Right cardiac atrium (tissue), 5 donors: ENCODE measurements around the gene OXCT2. TPM values are rescaled to one million over a fixed set of nuclear protein-coding genes. Genes with fewer than 3 reads are reported as not detected.

Experiments used
- ATAC-seq, 2 donors: fragments of 200-7000 bp; cut with Tn5 transposase; one replicate each; pipeline versions ENCODE4 v1.8.0 to v1.9.1; 2020; ENCODE audit warnings: moderate library complexity in 2 of 2, mild to moderate bottlenecking in 1 of 2
- DNase-seq, 3 donors: peaks; one replicate each; pipeline ENCODE4 v3.0.0-alpha.2; 2020
- H3K27ac ChIP-seq: one replicate; pipeline ENCODE4 v1.5.1; 2013; ENCODE audit warnings: mild to moderate bottlenecking, low read length, control low read depth, moderate library complexity
- H3K27me3 ChIP-seq: one replicate; pipeline ENCODE4 v1.6.1; 2013; ENCODE audit not compliant: control insufficient read depth, insufficient read depth
- H3K4me1 ChIP-seq: one replicate; pipeline ENCODE4 v1.6.1; 2013; ENCODE audit warnings: low read length; ENCODE audit not compliant: control insufficient read depth, insufficient read depth
- H3K4me3 ChIP-seq: one replicate; pipeline ENCODE4 v1.5.1; 2013; ENCODE audit warnings: low read length, control low read depth
- H3K9me3 ChIP-seq: one replicate; pipeline ENCODE4 v1.6.1; 2013; ENCODE audit warnings: low read length; ENCODE audit not compliant: control insufficient read depth
- WGBS: extraction: QIAGEN DNeasy Blood & Tissue Kit; methylation state at CpG from one replicate; pipeline ENCODE4 v1.1.7; 2013; 5-methylcytosine and 5-hydroxymethylcytosine counted together
- intact Hi-C, 4 donors: fragments of 100-400 bp; cut with DNase I; formaldehyde crosslinking; loops; one replicate each; pipeline versions ENCODE4 v1.11.0 to v1.14.0; 2022 to 2023
- polyA plus RNA-seq: library from polyadenylated mRNA; stranded (reverse); fragments of 200-250 nt; gene quantifications from one replicate; pipeline ENCODE4 v1.2.3, GENCODE V29; 2013
- total RNA-seq, 4 donors: library from RNA; stranded (reverse); fragmentation: NEBNext Ultra II Directional; extraction: Animal tissue kit (Norgen Biotek cat#: 25700); gene quantifications; one replicate each; pipeline ENCODE4 v1.2.1, GENCODE V29; 2021
- donor health status: healthy with polysubstance abuse.
- donor health status: DM: no; HTN: yes; CAD: no.
- donor health status: DM: no; HTN: no; CAD: no.
- donor health status: DM: no; HTN: yes; CAD: no; lungs with severe emphysema.
- donor health status: DM: yes; HTN: yes; CAD: no.

Gene OXCT2
- total and polyA plus RNA-seq, 5 donors = 4.3 to 21.2 (median 8.1) TPM

DNA sequence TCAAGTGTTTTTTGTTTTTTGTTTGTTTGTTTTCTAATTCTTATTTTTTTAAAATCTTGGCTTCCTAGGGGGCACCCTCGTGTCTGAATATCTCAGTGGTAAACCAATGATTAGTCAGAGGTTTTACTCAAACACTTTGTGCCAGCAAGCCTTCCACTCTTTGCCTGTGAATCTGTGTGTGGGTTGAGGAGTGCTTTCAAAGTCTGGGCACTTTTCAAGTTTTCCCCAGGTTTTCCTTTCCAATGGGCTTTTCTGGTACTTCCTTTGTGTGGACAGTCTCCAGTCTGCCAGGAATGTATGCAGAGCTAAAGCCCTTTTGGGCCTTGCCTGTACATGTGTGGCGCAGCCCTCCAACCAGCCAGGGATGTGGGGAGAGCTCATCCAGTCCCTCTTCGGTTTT lies 42.1 kb downstream of the OXCT2 start:
- DNase-seq (no peak), ATAC-seq (no peak)
- no peaks in the 10 kb centered on the region for H3K4me1 ChIP-seq
- H3K27ac ChIP-seq = no peak overlapping the region
- WGBS = 59% methylated on average over 3 of the region's 3 CpGs
- H3K9me3 ChIP-seq = no peaks in the 10 kb centered on the region
- H3K4me3 ChIP-seq = no peak overlapping the region
- no peaks in the 10 kb centered on the region for H3K27me3 ChIP-seq
- intact Hi-C loops = no loop called here

DNA sequence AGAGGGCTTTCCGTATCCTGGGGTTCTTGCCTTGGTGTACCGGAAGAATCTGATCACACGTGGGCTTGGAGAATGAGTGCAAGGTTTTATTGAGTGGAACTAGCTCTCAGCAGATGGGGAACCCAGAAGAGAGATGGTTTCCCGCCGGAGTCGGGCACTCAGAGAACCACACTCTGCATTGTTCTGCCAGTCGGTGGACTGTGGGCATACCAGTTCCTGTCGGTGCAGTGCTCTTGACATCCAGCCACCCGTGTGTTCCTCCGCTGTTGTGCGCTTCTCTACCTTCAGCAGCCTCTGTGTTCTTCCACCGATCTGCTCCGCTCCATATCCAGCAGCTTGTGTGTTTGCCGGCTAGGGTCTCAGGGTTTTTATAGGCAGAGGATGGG lies 43.2 kb downstream of the OXCT2 start:
- no peaks in the 10 kb centered on the region for H3K9me3 ChIP-seq
- H3K27ac ChIP-seq = no peak overlapping the region
- 59% methylated on average over 14 of the region's 14 CpGs for WGBS
- no peaks in the 10 kb centered on the region for H3K4me1 ChIP-seq
- no peak for ATAC-seq
- H3K27me3 ChIP-seq = no peaks in the 10 kb centered on the region
- intact Hi-C loops = no loop called here
- no peak for DNase-seq
- H3K4me3 ChIP-seq = no peak overlapping the region

DNA sequence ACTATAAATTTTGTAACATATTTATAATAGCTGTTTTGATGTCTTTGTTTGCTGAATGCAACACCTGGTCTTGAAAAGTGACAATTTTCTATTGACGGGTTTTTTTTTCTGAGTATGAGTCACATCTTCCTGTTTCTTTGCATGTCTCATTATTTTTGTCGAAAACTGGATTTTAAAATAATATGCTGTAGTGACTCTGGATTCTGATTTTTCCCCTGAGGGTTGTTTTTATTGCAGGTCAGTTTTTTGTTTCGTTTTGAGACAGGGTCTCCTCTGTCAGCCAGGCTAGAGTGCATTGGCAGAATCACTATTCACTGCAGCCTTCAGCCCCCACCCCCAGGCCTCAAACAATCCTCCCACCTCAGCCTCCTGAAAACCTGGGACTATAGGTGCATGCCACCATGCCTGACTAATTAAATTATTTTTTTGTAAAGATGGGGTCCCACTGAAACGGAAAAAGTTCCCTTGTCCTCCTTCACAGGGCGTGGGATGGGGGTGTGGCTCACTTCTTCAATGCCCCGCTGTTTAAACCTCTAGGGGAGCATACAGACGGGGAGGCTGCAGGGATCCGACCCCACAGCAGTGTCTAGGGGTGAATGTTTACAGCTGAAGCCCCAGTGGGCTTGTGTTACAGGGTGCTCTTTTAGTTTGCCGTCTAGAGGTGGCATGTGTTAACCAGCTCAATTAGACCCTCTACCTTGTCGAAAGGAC lies 43.8 kb downstream of the OXCT2 start:
- Histone ChIP-seq H3K27me3 (no peaks in the 10 kb centered on the region), H3K9me3 (no peaks in the 10 kb centered on the region), H3K4me3 (no peak overlapping the region), H3K27ac (no peak overlapping the region), H3K4me1 (no peaks in the 10 kb centered on the region)
- WGBS = 42% methylated on average over 10 of the region's 10 CpGs
- DNase-seq = no peak
- intact Hi-C loops = no loop called here
- ATAC-seq = no peak

DNA sequence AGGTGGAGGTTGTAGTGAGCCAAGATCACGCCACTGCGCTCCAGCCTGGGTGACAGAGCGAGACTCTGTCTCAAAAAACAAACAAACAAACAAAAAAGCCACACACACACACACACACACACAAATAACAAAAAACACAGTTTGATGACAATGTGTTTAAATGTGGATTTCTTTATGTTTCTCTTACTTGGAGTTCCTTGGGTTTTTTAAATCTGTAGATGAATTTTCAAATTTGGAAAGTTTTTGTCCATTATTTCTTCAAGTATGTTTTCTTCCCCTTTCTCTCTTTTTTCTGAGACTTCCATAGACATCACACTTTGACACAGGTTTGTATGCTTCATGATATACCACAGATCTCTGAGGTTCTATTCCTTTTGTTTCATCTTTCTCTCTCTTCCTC lies 44.5 kb downstream of the OXCT2 start:
- DNase-seq = no peak
- WGBS = 85% methylated on average over 3 of the region's 3 CpGs
- H3K27me3 ChIP-seq = no peaks in the 10 kb centered on the region
- no peak overlapping the region for H3K27ac ChIP-seq
- H3K9me3 ChIP-seq = no peaks in the 10 kb centered on the region
- no peak overlapping the region for H3K4me3 ChIP-seq
- intact Hi-C loops = no loop called here
- ATAC-seq = no peak
- H3K4me1 ChIP-seq = no peaks in the 10 kb centered on the region

DNA sequence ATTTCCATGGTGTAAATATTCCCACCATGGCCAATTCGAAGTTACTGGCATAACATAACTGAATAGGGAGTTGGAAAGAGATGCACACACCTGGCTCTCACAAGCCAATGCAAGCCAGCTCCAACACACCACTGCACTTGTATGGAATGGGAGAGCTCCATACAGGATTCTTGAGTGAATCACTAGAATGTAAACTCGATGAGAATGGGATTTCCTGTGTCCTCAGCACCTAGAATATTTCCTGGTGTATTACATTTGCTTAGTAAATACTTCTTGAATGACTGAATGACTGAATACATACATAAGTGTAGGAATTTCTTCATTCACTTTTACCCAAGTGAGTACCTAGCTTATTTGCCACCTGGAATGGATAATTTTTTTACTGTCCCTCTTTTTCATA lies 48.7 kb downstream of the OXCT2 start:
- DNase-seq (no peak), ATAC-seq (no peak)
- intact Hi-C loops = loop anchor here in 2 of 4 donors (5.0 kb wide), 1 partner anchor 115 kb away; no protein-coding TSS in a partner anchor
- no peaks in the 10 kb centered on the region for H3K4me1 ChIP-seq
- WGBS = 15% methylated on average over 2 of the region's 2 CpGs
- H3K27ac ChIP-seq = no peak overlapping the region
- no peaks in the 10 kb centered on the region for H3K9me3 ChIP-seq
- H3K4me3 ChIP-seq = no peak overlapping the region
- no peaks in the 10 kb centered on the region for H3K27me3 ChIP-seq

DNA sequence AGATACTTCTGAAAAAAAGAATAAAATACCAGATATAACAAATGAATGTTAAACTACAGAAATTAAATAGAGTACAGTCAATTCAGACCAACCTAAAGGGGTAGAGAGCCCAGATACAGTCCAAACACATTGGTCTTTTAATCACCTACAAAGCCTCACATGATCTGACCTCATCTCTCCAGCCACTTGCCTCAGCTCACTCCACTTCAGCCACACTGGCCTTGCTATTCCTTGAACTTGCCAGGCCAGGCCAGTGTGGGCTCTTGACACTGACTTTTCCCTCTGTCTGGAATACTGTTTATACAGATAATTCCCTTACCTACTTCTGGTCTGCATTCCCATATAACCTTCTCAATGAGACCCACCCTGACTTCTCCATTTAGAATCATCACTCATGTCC lies 49.5 kb downstream of the OXCT2 start:
- no peak for ATAC-seq
- DNase-seq = no peak
- no peaks in the 10 kb centered on the region for H3K9me3 ChIP-seq
- H3K27me3 ChIP-seq = no peaks in the 10 kb centered on the region
- H3K4me3 ChIP-seq = no peak overlapping the region
- H3K27ac ChIP-seq = no peak overlapping the region
- intact Hi-C loops = loop anchor here in 2 of 4 donors (5.0 kb wide), 1 partner anchor 114 kb away; no protein-coding TSS in a partner anchor
- no peaks in the 10 kb centered on the region for H3K4me1 ChIP-seq

DNA sequence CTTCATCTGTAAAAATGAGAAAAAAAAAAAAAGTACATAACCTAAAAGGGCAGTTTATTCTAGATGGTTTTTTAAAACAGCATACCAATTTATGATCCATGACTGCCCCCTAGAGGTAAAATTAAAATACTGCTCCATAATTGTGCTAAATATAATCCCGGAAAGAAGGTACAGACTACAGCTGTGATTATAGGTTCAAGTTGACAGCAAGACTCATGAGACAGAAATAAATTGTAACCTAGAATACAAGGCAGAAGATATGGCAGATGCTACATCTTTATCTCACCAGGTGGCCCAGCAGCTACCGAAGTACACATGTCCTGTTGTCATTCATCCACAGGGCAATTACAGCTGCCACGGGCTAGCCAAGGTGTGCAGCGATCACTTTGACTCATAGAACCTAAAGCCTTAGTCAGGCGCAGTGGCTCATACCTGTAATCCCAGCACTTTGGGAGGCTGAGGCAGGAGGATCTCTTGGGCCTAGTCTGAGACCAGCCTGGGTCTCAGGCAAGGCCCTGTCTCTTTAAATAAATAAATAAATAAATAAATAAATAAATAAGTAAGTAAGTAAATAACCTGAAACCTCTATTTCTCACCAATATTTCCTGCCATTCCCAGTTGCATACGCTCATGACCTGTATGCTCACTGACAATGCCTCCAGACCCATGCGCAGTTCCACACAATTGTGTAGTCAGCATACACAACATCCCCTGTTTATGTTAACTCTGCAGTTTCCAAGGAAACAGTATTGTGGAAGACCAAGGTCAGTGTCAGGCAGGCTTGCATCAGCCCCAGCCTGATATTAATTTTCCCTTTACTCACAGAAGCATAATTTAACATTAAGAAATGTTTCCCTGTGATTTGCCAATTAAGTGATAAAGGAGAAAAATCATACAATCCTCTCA lies 50.8 kb downstream of the OXCT2 start:
- H3K4me3 ChIP-seq = no peak overlapping the region
- DNase-seq (no peak), ATAC-seq (peak; percentile 51 to 58)
- no peaks in the 10 kb centered on the region for H3K4me1 ChIP-seq
- intact Hi-C loops = loop anchor here in 2 of 4 donors (5.0 kb wide), 1 partner anchor 113 kb away; no protein-coding TSS in a partner anchor
- no peak overlapping the region for H3K27ac ChIP-seq
- H3K27me3 ChIP-seq = no peaks in the 10 kb centered on the region
- WGBS = 41% methylated on average over 7 of the region's 7 CpGs
- no peaks in the 10 kb centered on the region for H3K9me3 ChIP-seq

Other genes starting within 250 kb of the OXCT2 start
- 100 to 1,000 TPM; 267 to 489 (median 336) TPM for gene PABPC4, start 194.6 kb downstream of the OXCT2 start, total RNA-seq
- 154 TPM for gene PABPC4, start 194.6 kb downstream of the OXCT2 start, polyA plus RNA-seq
- gene HEYL, start 131.7 kb downstream of the OXCT2 start, total RNA-seq = 10 to 100 TPM; 25.9 to 50.5 (median 32.8) TPM
- 22.6 TPM for gene HEYL, start 131.7 kb downstream of the OXCT2 start, polyA plus RNA-seq
- gene NT5C1A, start 99.2 kb downstream of the OXCT2 start, total RNA-seq = 10 to 100 TPM; 18.2 to 44.8 (median 41.3) TPM
- gene NT5C1A, start 99.2 kb downstream of the OXCT2 start, polyA plus RNA-seq = 5.7 TPM
- gene HPCAL4, start 79.9 kb downstream of the OXCT2 start, total RNA-seq = 1 to 10 TPM in 3 of 4 donors, under 1 TPM in 1; 0.89 to 5.2 (median 4.1) TPM
- 2.8 TPM for gene HPCAL4, start 79.9 kb downstream of the OXCT2 start, polyA plus RNA-seq
- 10 to 100 TPM; 30.8 to 34.9 (median 34.1) TPM for gene PPIE, start 32.5 kb downstream of the OXCT2 start, total RNA-seq
- gene PPIE, start 32.5 kb downstream of the OXCT2 start, polyA plus RNA-seq = 37.6 TPM
- under 1 TPM; 0.37 to 0.78 (median 0.65) TPM for gene BMP8B, start 17.5 kb upstream of the OXCT2 start, total RNA-seq
- 0.25 TPM for gene BMP8B, start 17.5 kb upstream of the OXCT2 start, polyA plus RNA-seq
- 10 to 100 TPM; 16.4 to 20.6 (median 18.1) TPM for gene TRIT1, start 112.2 kb upstream of the OXCT2 start, total RNA-seq
- gene TRIT1, start 112.2 kb upstream of the OXCT2 start, polyA plus RNA-seq = 17.6 TPM
- gene MYCL, start 130.6 kb upstream of the OXCT2 start, total RNA-seq = under 1 TPM; 0.33 to 0.97 (median 0.57) TPM
- gene MYCL, start 130.6 kb upstream of the OXCT2 start, polyA plus RNA-seq = 0.23 TPM
- gene MFSD2A, start 183.8 kb upstream of the OXCT2 start, total RNA-seq = 1 to 10 TPM in 1 of 4 donors, under 1 TPM in 3; 0.31 to 1.1 (median 0.81) TPM
- 0.43 TPM for gene MFSD2A, start 183.8 kb upstream of the OXCT2 start, polyA plus RNA-seq